ENCODE data around the gene SOCS1.

SOCS1 gene

GRCh38 chr16:11213373-11213772 lies 42.6 kb downstream of the SOCS1 start:
- H3K27me3 ChIP-seq (ENCODE audit: insufficient read depth, low read length, poor library complexity, severe bottlenecking) = no peaks in the 10 kb centered on the region
- no peak overlapping the region for H3K9ac ChIP-seq (ENCODE audit: low read depth, low read length, poor library complexity, severe bottlenecking)
- H3K4me1 ChIP-seq (ENCODE audit: insufficient read depth, low read length, poor library complexity, severe bottlenecking) = no peaks in the 10 kb centered on the region
- H3K9me3 ChIP-seq (ENCODE audit: insufficient read depth, low read depth, low read length) = no peaks in the 10 kb centered on the region
- H3K4me2 ChIP-seq (ENCODE audit: low read depth, low read length, poor library complexity, severe bottlenecking) = no peak overlapping the region
- no peaks in the 10 kb centered on the region for H3K9me2 ChIP-seq (replicated peaks; ENCODE audit: low read depth, low read length)
- H3K4me3 ChIP-seq (ENCODE audit: low read length, poor library complexity, severe bottlenecking) = no peak overlapping the region
- H4K20me1 ChIP-seq (ENCODE audit: insufficient read depth, low read length, poor library complexity, severe bottlenecking) = no peaks in the 10 kb centered on the region
- no peak for TF ChIP-seq CTCF (conservative IDR thresholded peaks at IDR 0.05; ENCODE audit: low read length)
- TF ChIP-seq EZH2phosphoT487 (IDR thresholded peaks at IDR 0.05; ENCODE audit: borderline replicate concordance) = no peak
- no peak overlapping the region for H2AFZ ChIP-seq (ENCODE audit: low read length)
- H3K36me3 ChIP-seq (ENCODE audit: insufficient read depth, low read length) = no peaks in the 10 kb centered on the region
- H3K79me2 ChIP-seq (ENCODE audit: insufficient read depth, low read length) = no peaks in the 10 kb centered on the region
- H3F3A ChIP-seq (ENCODE audit: low read depth) = no peaks in the 10 kb centered on the region

- H2AFZ ChIP-seq (ENCODE audit: low read length) = no peak overlapping the region
- no peaks in the 10 kb centered on the region for H3K36me3 ChIP-seq (ENCODE audit: insufficient read depth, low read length)
- no peak overlapping the region for H3K4me2 ChIP-seq (ENCODE audit: low read depth, low read length, poor library complexity, severe bottlenecking)
- TF ChIP-seq CTCF (conservative IDR thresholded peaks at IDR 0.05; ENCODE audit: low read length) (no peak), EZH2phosphoT487 (IDR thresholded peaks at IDR 0.05; ENCODE audit: borderline replicate concordance) (no peak)
- no peak overlapping the region for H3K4me3 ChIP-seq (ENCODE audit: low read length, poor library complexity, severe bottlenecking)
- H3K4me1 ChIP-seq (ENCODE audit: insufficient read depth, low read length, poor library complexity, severe bottlenecking) = no peaks in the 10 kb centered on the region
- no peaks in the 10 kb centered on the region for H3F3A ChIP-seq (ENCODE audit: low read depth)
- no peaks in the 10 kb centered on the region for H3K9me3 ChIP-seq (ENCODE audit: insufficient read depth, low read depth, low read length)
- H3K9me2 ChIP-seq (replicated peaks; ENCODE audit: low read depth, low read length) = no peaks in the 10 kb centered on the region
- H3K79me2 ChIP-seq (ENCODE audit: insufficient read depth, low read length) = no peaks in the 10 kb centered on the region
- H3K9ac ChIP-seq (ENCODE audit: low read depth, low read length, poor library complexity, severe bottlenecking) = no peak overlapping the region
- no peaks in the 10 kb centered on the region for H3K27me3 ChIP-seq (ENCODE audit: insufficient read depth, low read length, poor library complexity, severe bottlenecking)
- H4K20me1 ChIP-seq (ENCODE audit: insufficient read depth, low read length, poor library complexity, severe bottlenecking) = no peaks in the 10 kb centered on the region
These were observed 43.2 kb downstream of the SOCS1 start for GRCh38 chr16:11212798-11213196.

GRCh38 chr16:11211977-11212797 lies 43.8 kb downstream of the SOCS1 start:
- no peak overlapping the region for H3K4me2 ChIP-seq (ENCODE audit: low read depth, low read length, poor library complexity, severe bottlenecking)
- H2AFZ ChIP-seq (ENCODE audit: low read length) = no peak overlapping the region
- no peaks in the 10 kb centered on the region for H3K36me3 ChIP-seq (ENCODE audit: insufficient read depth, low read length)

More at GRCh38 chr16:11211977-11212797, 43.8 kb downstream of the SOCS1 start:
- no peaks in the 10 kb centered on the region for H3K9me3 ChIP-seq (ENCODE audit: insufficient read depth, low read depth, low read length)
- H3K79me2 ChIP-seq (ENCODE audit: insufficient read depth, low read length) = no peaks in the 10 kb centered on the region
- H3K4me3 ChIP-seq (ENCODE audit: low read length, poor library complexity, severe bottlenecking) = no peak overlapping the region
- no peak for TF ChIP-seq EZH2phosphoT487 (IDR thresholded peaks at IDR 0.05; ENCODE audit: borderline replicate concordance)
- TF ChIP-seq CTCF (conservative IDR thresholded peaks at IDR 0.05; ENCODE audit: low read length) = no peak
- H3F3A ChIP-seq (ENCODE audit: low read depth) = no peaks in the 10 kb centered on the region
- H3K27me3 ChIP-seq (ENCODE audit: insufficient read depth, low read length, poor library complexity, severe bottlenecking) = no peaks in the 10 kb centered on the region
- no peaks in the 10 kb centered on the region for H3K4me1 ChIP-seq (ENCODE audit: insufficient read depth, low read length, poor library complexity, severe bottlenecking)
- H3K9me2 ChIP-seq (replicated peaks; ENCODE audit: low read depth, low read length) = no peaks in the 10 kb centered on the region
- H4K20me1 ChIP-seq (ENCODE audit: insufficient read depth, low read length, poor library complexity, severe bottlenecking) = no peaks in the 10 kb centered on the region
- no peak overlapping the region for H3K9ac ChIP-seq (ENCODE audit: low read depth, low read length, poor library complexity, severe bottlenecking)

Data from Loucy (cell line).